K562 (cell line): ENCODE results near the gene CALU. TPM values are rescaled to one million over a fixed set of nuclear protein-coding genes. Genes with fewer than 3 reads are reported as not detected.
A peak's percentile ranks its signal among the peaks of the same experiment; 100 is the strongest.

Source experiments
- EWSR1 ChIP-seq: fragments of 450-650 bp; IDR thresholded peaks from 2 replicates; pipeline ENCODE4 v1.6.1; 2018; ENCODE audit warnings: borderline replicate concordance, mild to moderate bottlenecking, low read depth, moderate library complexity; ENCODE audit not compliant: partially characterized antibody
- FIP1L1 ChIP-seq: fragments of 200-400 bp; formaldehyde crosslinking; IDR thresholded peaks from 2 replicates; pipeline ENCODE4 v1.6.1; 2018; ENCODE audit warnings: mild to moderate bottlenecking, low read depth, low read length; ENCODE audit not compliant: poor library complexity, severe bottlenecking
- FOXA3 ChIP-seq, 2 experiments: fragments of 450-650 bp in 1 of 2; sonication (generic) in 1 of 2; formaldehyde crosslinking; IDR thresholded peaks in 1 of 2; conservative IDR thresholded peaks in 1 of 2; 2 replicates each; pipeline versions ENCODE4 v1.4.0 to v1.8.0; 2020 to 2022; ENCODE audit warnings: mild to moderate bottlenecking in 2 of 2, missing genetic modification reagents in 1 of 2
- HNRNPLL ChIP-seq: fragments of 200-400 bp; formaldehyde crosslinking; IDR thresholded peaks from 2 replicates; pipeline ENCODE4 v1.6.1; 2017; ENCODE audit warnings: low read length, low read depth, mild to moderate bottlenecking; ENCODE audit not compliant: poor library complexity, severe bottlenecking
- MEIS2 ChIP-seq: fragments of 450-650 bp; IDR thresholded peaks from 2 replicates; pipeline ENCODE4 v1.6.1; 2014; ENCODE audit warnings: mild to moderate bottlenecking; ENCODE audit not compliant: partially characterized antibody
- RERE ChIP-seq: sonication (generic); formaldehyde crosslinking; IDR thresholded peaks from 2 replicates; pipeline ENCODE4 v1.8.0; 2023; ENCODE audit warnings: missing genetic modification reagents, mild to moderate bottlenecking, borderline replicate concordance
- SLC30A9 ChIP-seq: fragments of 250-450 bp; sonication (Bioruptor Pico); IDR thresholded peaks from 2 replicates; pipeline ENCODE4 v1.8.0; 2022; ENCODE audit warnings: mild to moderate bottlenecking, moderate library complexity
- TAF15 ChIP-seq: fragments of 200-400 bp; formaldehyde crosslinking; IDR thresholded peaks from 2 replicates; pipeline ENCODE4 v1.6.1; 2017; ENCODE audit warnings: mild to moderate bottlenecking, low read depth, low read length, moderate library complexity
- TCF7 ChIP-seq: sonication (generic); IDR thresholded peaks from 2 replicates; pipeline ENCODE4 v1.6.1; 2016; ENCODE audit warnings: antibody characterized with exemption, borderline replicate concordance
- TSHZ1 ChIP-seq: fragments of 250-450 bp; sonication (Bioruptor Pico); IDR thresholded peaks from 2 replicates; pipeline ENCODE4 v1.4.0; 2020; ENCODE audit warnings: mild to moderate bottlenecking, moderate library complexity
- U2AF1 ChIP-seq: fragments of 200-400 bp; formaldehyde crosslinking; optimal IDR thresholded peaks from 2 replicates; pipeline ENCODE3; 2017; ENCODE audit warnings: mild to moderate bottlenecking, low read depth, low read length, moderate library complexity
- ZBTB1 ChIP-seq: sonication (generic); formaldehyde crosslinking; IDR thresholded peaks from 2 replicates; pipeline ENCODE4 v1.8.1; 2023; ENCODE audit warnings: missing genetic modification reagents, low read depth, mild to moderate bottlenecking, borderline replicate concordance
- ZBTB8A ChIP-seq: fragments of 450-650 bp; IDR thresholded peaks from 2 replicates; pipeline ENCODE4 v1.6.1; 2018; ENCODE audit warnings: mild to moderate bottlenecking, moderate library complexity; ENCODE audit not compliant: partially characterized antibody
- ZNF668 ChIP-seq: fragments of 250-450 bp; sonication (Bioruptor Pico); IDR thresholded peaks from 2 replicates; pipeline ENCODE4 v1.8.0; 2022; ENCODE audit warnings: mild to moderate bottlenecking, inconsistent platforms
- ZNF77 ChIP-seq: fragments of 250-450 bp; sonication (Bioruptor Pico); IDR thresholded peaks from 2 replicates; pipeline ENCODE4 v1.5.0; 2020
- polyA plus RNA-seq, 8 experiments: library from polyadenylated mRNA; depleted of rRNA in 4 of 8; stranded (reverse) in 5 of 8; unstranded in 3 of 8; fragments of >200 nt; fragmentation: Nextera tagmentation in 2 of 8; fragmentation: Illumina TruSeq in 1 of 8; extraction: Ambion mirVana in 2 of 8; extraction: Trizol in 1 of 8; gene quantifications; 2 replicates each; pipeline versions ENCODE4 v1.2.1 to v1.2.3, GENCODE V29; 2011 to 2014; ENCODE audit warnings: inconsistent platforms in 1 of 8, missing spikeins in 1 of 8
- total RNA-seq, 7 experiments: library from RNA; depleted of rRNA in 6 of 7; stranded (reverse); fragments of >200 nt in 6 of 7; fragmentation: Illumina TruSeq in 2 of 7; extraction: Trizol in 2 of 7; gene quantifications; 2 replicates each; pipeline versions ENCODE4 v1.2.1 to v1.2.3, GENCODE V29; 2011 to 2021; ENCODE audit warnings: low replicate concordance in 1 of 7
- TF ChIP-seq, protein P1 (sequence below): sonication (generic); formaldehyde crosslinking; IDR thresholded peaks from 2 replicates; pipeline ENCODE4 v1.8.0; 2022; ENCODE audit warnings: mild to moderate bottlenecking, missing genetic modification reagents

Gene CALU
- total and polyA plus RNA-seq, 9 of the 15 experiments (the other 6 are each of a cell fraction or from before 2014, with no cell fraction given), result 166 to 286 (median 215) TPM

DNA sequence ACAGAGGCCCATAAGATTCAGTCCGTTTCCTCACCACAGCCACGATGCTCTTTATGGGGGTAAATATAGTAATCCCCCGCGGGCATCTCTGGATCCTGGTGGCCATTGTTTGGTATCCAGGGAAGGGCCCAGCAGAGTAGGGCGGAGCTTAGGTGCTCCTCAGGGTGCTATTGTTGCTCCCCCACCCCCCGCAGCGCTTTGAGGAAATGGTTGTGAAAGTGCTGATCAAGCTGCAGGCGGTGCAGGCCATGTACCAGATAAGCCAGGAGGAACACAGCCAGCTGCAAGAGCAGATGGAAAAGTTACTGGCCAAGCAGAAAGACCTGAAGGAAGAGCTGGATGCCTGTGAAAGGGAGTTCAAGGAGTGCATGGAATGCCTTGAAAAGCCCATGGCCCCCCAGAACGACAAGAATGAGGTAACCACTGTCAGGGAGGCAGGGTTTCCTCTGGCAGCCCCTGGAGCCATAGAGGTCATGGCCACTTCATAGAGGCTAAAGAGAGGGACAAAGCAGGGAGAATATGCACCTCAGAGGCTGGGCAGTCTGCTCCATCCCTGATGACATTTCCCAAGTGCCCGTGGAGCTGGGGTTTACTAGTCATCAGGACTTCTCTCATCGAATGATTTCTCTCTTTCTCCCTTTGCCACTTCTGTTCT lies 73.5 kb downstream of the CALU start (continued):
- TF ChIP-seq, protein P1, sequence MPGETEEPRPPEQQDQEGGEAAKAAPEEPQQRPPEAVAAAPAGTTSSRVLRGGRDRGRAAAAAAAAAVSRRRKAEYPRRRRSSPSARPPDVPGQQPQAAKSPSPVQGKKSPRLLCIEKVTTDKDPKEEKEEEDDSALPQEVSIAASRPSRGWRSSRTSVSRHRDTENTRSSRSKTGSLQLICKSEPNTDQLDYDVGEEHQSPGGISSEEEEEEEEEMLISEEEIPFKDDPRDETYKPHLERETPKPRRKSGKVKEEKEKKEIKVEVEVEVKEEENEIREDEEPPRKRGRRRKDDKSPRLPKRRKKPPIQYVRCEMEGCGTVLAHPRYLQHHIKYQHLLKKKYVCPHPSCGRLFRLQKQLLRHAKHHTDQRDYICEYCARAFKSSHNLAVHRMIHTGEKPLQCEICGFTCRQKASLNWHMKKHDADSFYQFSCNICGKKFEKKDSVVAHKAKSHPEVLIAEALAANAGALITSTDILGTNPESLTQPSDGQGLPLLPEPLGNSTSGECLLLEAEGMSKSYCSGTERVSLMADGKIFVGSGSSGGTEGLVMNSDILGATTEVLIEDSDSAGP (CRISPR knock-in tag), result no peak
- TF ChIP-seq RERE (CRISPR knock-in tag) (no peak), U2AF1 (no peak), MEIS2 (no peak), TSHZ1 (0 out of 2 replicates have a peak, but pooled peaks have one; percentile 38), TAF15 (no peak), ZBTB8A (no peak), ZNF77 (CRISPR knock-in tag) (no peak), SLC30A9 (CRISPR knock-in tag) (no peak), TCF7 (0 out of 2 replicates have a peak, but pooled peaks have one; percentile 4), ZBTB1 (no peak), HNRNPLL (no peak), ZNF668 (no peak), FIP1L1 (no peak), EWSR1 (no peak), FOXA3 (CRISPR knock-in tag; conservative IDR thresholded peaks at IDR 0.05 in 1 of 2, IDR thresholded peaks at IDR 0.05 in 1 of 2) (no peak)
